D721Med (cell line): ENCODE data around the gene HARS1.

Experiments
- DNase-seq: peaks from one replicate; pipeline ENCODE4 v3.0.0; 2011; ENCODE audit warnings: low spot score; ENCODE audit not compliant: insufficient read length
- FAIRE-seq: peaks from 2 replicates; lab custom pipeline; 2011; peaks lifted over from hg19 to GRCh38; lab: Jason Lieb, UNC
- CTCF ChIP-seq: IDR thresholded peaks from 2 replicates; pipeline ENCODE4 v1.5.1; 2012; ENCODE audit warnings: mild to moderate bottlenecking, control low read depth; ENCODE audit not compliant: insufficient read depth; ENCODE audit errors: missing control alignments

Gene HARS1

GRCh38 chr5:140696891-140697492, 5.8 kb upstream of the HARS1 start:
- TF ChIP-seq CTCF = no peak
- DNase-seq = no peak
- no peak for FAIRE-seq

DNA sequence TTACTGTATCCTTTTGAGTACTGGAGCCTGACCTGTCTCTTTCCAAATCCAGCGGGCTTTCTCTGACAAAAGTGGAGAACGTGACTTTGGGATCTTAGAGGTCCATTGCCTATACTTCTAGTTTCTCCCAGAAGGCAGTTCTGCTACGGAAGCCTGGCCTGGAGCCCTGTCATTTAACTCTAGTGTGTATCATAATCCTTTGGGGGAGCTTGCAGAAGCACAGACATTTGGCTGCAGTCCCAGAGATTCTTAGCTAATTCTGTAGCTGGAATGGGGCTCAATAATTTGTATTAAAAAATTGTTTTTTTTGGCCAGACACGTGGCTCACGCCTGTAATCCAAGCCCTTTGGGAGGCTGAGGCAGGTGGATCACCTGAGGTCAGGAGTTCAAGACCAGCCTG, 3.1 kb upstream of the HARS1 start:
- FAIRE-seq (no peak), DNase-seq (no peak)
- no peak for TF ChIP-seq CTCF

DNA sequence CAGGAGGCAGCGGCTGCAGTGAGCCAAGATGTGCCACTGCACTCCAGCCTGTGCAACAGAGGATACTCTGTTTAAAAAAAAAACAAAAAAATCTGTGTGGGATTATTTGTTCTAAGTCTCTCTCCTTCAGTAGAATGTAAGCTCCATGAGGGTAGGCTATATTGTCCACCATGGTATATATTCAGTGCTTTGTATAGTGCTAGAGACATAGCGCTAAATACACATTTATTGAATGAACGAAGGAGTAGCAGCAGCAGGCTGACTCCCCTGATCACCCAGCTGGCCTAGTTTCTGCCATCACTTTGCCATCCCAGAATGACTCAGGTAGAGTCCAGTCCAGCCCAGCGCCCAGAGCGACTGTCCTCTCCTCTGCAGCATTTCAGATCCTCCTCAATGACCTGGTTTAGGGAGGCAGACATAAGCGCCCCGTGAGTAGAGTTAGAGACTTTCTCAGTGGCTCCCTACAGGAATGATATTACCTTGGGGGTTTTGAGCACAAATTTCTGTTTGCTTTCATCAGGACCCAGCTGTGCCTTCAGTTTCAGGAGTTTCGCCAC, 716 bp downstream of the HARS1 start:
- TF ChIP-seq CTCF = no peak
- DNase-seq (no peak), FAIRE-seq (no peak)

GRCh38 chr5:140678993-140679392, 12.2 kb downstream of the HARS1 start:
- TF ChIP-seq CTCF = no peak
- DNase-seq = no peak
- FAIRE-seq = no peak

DNA sequence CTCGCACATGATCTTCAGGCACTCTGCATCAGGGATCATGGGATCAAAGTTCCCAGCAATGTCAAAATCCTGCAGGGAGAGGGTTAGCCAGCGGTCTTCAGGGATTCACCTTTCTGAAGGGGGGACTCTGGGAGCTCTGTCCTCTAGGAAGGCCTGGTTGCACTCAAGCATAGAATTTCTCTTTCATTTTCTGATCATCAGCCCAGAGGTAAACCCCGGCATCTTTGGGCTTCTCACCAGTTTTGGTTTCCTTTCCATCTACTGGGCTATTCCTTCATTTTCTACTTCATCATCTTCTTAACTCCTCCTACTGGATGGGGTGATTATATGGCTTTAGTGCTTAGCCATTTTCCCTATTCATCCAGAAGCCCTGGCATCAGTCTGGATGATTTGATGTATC, 13.2 kb downstream of the HARS1 start:
- FAIRE-seq (no peak), DNase-seq (no peak)
- TF ChIP-seq CTCF = no peak

DNA sequence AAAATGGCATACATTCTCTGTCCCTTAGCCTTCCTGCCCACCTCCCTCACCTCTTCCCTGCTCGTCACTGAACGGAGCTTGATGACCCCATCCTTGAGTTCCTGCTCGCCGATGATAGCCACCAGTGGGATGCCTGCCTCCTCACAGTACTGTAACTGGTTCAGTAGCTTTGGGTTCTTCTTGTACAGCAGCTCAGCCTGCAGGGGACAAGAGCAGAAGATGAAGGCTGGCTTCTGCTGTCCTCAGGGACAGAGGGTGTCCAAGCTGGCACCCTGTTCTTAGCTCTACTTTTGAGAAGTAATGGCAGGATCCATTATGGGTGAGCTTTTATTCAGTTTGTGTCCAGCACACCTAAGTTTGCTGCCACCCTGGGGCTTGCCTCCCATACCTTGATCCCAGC, 16.5 kb downstream of the HARS1 start:
- TF ChIP-seq CTCF = no peak
- DNase-seq (no peak), FAIRE-seq (no peak)

GRCh38 chr5:140674211-140674610, 17.0 kb downstream of the HARS1 start:
- no peak for TF ChIP-seq CTCF
- no peak for DNase-seq
- no peak for FAIRE-seq
